NCI-H1092 (cell line): ENCODE results near the gene ASNSD1.
A peak's percentile ranks its signal among the peaks of the same experiment; 100 is the strongest.
"Not testable (repeated sequence)": the region's sequence is repeated elsewhere in the genome, so short reads cannot be mapped to it uniquely, and the experiment has no call there.

Source experiments
- DNase-seq: peaks from one replicate; lab custom pipeline; 2025; lab: John Stamatoyannopoulos, UW

ASNSD1 gene

DNA sequence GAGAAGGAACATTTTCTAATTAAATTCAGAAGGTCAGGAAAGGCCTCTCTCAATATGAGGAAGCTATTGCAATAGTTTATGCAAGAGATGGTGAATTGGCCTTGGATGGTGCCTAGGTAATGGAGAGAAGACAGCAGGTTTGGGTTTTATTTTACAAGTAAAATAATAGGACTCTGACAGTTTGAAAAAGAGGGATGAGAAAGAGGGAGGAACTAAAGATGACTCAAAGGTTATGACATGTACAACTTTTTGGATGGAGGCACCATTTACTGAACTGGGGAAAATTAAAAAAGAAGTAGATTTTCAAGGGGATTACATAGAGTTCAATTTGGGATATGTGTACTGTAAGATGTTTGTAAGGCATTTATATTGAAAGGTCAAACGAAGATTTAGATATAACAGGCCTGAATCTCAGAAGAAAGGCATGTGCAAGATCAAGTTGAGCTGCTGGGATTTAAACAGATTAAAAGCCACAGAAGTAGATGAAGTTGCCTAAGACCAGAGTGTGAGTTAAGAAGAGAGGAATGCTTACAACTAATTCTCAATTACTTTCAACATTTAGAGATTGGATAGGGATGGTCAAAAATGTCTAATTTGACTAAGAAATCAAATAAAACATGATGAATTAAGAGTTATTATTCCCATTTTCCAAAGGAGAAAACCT lies 12.3 kb upstream of the ASNSD1 start:
- DNase-seq, result no peak

DNA sequence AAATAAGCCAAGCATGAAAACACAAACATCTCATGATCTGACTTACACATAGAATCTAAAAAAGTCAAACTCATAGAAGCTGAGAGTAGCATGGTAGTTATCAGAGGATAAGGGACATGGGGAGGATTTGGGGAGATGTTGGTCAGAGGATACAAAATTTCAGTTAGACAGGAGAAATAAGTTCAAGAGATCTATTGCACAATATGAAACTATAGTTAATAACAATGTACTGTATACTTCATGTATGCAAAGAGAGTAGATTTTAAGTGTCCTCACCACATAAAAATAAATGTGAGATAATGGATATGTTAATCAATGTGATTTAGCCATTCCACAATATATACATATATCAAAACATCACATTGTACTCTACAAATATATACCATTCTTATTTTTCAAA lies 10.0 kb upstream of the ASNSD1 start:
- no peak for DNase-seq

DNA sequence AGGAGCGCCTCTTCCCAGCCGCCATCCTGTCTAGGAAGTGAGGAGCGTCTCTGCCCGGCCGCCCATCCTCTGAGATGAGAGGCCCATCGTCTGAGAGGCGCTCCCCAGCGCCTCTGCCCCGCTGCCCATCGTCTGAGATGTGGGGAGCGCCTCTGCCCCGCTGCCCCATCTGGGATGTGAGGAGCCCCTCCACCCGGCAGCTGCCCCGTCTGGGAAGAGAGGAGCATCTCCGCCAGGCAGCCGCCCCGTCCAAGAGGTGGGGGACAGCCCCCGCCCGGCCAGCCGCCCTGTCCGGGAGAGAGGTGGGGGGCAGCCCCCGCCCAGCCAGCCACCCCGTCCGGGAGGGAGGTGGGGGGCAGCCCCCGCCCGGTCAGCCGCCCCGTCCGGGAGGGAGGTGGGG lies 7.8 kb upstream of the ASNSD1 start:
- DNase-seq, result not testable (repeated sequence)

DNA sequence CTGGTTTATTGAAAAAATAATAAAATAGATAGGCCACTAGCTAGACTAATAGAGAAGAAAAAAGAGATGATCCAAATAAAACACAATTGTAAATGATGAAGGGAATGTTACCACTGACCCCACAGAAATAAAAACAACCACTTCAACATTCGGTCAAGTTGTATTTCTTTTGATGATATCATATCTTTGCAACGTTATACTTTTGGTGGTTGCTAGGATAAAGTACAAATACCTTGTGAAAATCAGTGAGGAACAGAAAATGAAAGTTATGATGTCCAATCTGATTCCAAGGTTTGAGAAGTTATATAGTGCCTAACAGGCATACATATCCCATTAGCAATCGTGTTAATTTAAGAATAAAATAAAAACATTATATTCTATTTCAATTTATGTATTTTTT lies 6.6 kb upstream of the ASNSD1 start:
- no peak for DNase-seq

DNA sequence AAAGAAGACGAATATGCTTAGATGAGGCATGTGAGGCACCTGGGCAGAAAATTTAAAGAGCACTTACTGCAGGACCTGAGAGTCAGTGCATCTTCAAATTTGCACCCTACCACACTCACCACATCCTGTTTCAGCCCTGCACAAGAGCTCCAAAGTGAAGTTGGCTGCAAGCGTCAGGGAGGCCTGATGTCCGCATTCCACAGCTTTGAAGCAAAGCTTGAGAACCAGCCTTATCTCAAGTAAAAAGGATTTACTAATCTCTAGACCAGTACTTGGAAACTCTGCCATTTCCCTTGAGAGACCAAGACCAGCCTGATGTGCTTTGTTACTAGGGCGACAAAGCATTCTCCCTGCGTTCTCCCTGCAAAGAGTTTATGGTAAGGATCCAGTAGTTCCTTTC lies 3.4 kb upstream of the ASNSD1 start:
- DNase-seq, result no peak

DNA sequence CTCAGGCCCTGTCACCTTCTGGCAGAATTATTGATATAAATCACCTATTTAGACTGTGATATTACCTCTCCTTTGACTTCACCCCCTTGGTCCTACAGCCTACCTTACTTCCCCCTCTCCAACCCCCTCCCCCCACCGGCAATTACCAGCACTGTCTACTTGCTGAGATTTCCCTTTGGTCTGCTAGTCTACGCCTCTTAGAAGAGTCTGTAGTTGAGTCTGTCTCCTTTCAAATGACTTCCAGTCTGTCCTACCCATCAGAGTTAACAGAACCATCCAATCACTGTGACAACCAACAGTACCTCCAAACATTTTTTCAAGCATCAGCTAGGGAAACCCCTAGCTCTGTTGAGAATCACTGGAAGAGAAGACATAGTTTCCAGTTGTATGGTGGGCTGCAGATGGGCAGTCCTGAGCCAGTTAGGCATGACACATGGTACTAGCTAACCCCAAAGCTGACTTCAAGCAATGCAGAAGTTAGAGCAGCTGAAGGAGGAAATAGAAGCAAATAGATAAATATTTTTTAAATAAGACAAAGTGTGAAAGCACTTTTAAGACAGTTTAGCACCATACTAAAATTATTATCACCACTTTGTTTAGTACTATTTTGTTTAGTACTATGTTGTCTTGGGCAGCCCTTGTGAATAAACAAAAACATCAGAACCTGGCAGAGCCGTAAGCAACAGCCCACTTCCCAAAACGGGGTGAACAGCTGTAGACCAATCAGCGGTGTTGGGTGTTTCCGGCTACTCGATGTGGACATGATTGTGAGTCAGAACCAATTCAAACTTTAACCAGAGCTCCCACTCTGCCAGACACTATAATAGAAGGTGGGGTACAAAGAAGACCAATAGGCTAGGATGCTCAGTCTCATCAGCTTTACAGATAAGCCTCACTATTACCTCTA lies 2.7 kb upstream of the ASNSD1 start:
- no peak for DNase-seq

DNA sequence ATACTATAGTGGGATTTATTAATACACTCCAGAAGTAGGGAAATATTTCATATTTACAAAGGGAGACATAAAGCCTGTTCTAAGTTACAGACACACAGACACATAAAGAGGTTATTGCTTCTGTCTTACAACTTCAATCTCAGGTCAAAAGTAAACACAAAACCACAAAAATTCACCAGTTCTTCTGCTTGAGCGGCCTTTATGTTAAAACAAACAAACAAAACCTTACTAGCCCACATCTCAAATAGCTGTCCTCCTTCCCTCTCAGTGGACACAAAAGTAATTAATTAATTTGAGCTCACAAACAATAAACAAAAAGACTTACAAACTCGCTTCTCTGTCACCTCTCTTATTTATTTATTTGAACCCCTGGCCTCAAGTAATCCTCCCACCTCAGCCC lies 1.5 kb upstream of the ASNSD1 start:
- no peak for DNase-seq

DNA sequence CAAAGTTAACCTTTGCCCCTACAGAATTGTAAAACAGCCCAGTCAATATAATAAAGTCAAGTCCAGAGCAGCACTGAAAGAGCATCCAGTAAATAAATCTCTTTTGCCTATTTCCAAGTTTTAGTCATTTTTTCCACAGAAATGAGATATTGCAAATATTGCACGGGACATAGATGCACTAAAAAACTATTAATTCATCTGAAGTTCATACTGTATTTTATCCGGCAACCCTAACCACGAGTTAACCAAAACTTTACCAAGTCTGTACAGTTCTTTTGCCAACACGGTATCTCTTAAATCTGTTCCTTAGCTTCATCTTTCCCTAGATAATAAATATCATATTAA lies 484 bp upstream of the ASNSD1 start:
- no peak for DNase-seq

DNA sequence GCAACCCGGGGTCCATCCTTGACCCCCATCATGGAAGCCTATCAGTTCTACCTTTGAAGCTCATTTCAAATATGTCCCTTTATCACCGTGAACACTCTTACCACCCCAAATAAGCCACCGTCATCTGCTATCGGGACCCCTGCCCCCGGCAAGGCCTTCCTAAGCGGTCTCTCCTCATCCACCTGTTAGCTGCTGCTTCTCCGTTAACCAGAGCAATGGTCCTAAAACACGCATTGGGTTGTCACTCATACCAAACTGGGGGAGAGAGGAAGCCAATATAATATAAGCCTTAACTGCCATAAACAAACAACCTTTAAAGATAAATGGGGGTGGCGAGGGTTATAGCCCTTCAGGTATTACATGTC lies 680 bp downstream of the ASNSD1 start:
- DNase-seq, result no peak

DNA sequence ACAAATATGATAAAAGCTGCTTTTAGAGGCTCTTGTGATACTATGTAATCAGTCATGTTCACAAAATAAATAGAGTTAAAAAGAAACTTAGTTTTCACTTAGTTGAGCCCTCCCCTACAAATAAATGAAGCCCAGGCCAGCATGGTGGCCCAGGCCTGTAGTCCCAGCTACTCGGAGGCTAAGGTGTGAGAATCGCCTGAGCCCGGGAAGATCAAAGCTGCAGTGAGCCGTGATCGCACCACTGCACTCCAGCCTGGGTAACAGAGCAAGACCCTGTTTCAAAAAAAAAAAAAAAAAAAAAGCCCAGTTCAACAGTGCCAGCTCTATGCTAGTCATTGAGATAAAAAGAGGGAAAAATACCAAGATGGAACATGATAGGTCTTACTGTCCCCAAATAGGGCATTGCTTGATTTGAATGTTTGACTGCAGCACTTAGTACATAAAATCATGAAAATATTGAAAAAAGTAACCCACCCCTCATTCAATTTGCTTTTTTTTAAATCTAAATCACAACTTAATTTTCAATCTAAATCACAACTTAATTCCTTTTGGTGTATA lies 1.5 kb downstream of the ASNSD1 start:
- DNase-seq, result no peak

DNA sequence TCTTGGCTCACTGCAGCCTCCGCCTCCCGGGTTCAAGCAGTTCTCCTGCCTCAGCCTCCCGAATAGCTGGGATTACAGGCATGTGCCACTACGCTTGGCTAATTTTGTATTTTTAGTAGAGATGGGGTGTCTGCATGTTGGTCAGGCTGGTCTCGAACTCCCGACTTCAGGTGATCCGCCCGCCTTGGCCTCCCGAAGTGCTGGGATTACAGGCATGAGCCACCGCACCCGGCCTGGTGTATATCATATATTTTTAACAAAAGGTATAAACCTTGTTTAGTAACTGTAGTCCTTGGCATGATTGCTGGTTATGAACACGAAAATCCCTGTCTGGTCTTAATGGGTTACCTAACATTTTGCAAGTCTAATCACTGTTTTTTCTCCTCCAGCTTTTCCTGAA lies 2.1 kb downstream of the ASNSD1 start:
- DNase-seq, result not testable (repeated sequence)

DNA sequence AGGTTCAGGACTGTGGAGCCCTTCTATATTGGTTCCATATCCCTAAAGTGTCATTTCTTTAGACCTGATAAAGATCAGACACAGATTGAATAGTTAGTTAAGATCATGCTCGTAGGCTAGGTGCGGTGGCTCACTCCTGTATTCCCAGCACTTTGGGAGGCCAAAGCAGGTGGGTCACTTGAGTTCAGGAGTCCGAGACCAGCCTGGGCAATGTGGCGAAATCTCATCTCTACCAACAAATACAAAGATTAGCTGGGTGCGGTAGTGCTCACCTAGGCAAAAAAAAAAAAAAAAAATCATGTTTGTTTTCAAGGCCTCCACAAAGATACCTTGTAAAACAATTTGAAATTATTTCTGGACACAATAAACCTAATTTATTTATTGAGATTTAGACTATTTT lies 8.7 kb downstream of the ASNSD1 start:
- DNase-seq, result no peak

DNA sequence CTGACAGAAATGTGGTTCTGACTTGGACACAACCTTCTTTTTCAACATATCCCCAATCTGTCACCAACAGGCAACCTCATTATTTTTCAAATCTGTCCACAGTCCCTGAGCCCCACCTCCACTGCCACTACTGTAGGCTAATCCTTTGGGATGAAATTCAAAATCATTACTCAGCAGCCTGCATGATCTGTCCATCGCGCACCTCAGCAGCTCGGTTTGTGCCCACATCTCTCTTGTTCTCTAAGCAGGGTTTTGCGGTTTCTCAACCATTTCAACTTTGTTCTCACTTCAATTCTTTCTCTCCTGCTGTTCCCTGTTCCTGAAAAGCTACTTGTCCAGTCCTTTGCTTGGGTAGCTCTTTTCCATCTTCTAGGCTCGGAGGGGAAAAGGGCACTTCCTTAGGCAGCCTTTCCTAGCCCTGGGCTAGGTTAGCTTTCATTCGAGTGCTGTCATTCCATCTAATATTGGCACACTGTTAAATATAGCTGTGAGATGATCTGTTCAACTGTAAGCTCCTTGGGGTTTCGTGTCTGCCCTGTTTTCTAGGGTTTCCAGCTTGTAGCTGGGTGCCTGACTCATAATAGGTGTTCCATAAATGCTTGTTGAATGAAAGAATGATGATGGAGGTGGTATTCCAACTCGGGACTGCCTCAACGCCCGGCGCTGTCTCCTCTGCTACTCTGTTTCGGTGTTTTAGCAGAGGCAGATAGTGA lies 12.6 kb downstream of the ASNSD1 start:
- DNase-seq, result no peak

DNA sequence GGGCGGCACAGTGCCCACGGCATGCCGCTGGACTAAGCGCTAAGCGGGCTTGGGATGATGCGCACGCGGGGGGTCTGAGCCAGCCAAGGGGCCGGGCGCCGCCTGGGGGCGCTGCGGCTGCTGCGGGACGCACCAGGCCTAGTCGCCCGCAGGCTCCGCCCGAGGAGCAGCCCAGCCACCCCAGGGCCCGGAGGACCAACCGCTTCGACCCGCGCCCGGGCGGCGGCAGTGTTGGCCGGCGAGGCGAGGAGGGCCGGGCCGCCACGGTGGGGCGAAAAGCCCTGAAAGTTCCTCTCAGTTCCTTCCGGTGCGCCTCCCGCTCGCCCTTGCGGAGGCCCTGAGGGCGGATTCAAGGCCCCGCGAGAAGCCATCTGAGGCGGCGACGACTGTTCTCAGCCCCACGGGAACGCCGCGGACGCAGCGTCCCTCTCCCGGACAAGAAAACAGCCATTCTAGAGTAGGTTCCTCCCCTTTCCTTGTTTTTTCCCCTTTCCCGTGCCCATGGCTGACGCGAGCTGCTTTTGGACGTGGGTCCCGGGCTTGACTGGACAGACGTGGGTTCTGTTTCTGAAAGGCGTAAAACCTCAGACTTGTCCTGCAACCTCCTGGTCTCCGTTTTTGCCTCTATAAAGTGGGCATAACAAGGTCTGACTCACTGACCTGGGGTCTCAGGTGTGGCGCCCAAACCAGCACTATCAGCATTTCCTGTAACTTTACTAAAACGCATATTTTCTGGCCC lies 13.3 kb downstream of the ASNSD1 start, which contains the start of gene ANKAR:
TSS of gene ANKAR (plus strand) at position 297 of the 739 bp plus-strand sequence. CDS start 1,821 bp downstream, outside the sequence.
- peak; percentile 11 for DNase-seq

DNA sequence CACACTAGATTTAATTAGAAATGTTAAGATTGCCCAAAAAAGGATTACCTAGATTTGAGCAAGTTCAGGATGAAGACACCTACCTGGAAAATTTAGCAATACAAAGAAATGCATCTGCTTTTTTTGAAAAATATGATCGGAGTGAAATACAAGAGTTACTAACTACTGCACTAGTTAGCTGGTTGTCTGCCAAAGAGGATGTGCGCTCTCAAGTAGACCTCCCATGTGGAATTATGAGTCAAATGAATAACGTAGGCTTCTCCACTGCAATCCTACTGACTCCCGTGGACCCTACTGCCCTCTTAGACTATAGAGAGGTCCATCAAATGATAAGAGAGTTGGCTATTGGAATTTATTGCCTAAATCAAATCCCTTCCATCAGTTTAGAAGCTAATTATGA lies 15.2 kb downstream of the ASNSD1 start:
- no peak for DNase-seq

DNA sequence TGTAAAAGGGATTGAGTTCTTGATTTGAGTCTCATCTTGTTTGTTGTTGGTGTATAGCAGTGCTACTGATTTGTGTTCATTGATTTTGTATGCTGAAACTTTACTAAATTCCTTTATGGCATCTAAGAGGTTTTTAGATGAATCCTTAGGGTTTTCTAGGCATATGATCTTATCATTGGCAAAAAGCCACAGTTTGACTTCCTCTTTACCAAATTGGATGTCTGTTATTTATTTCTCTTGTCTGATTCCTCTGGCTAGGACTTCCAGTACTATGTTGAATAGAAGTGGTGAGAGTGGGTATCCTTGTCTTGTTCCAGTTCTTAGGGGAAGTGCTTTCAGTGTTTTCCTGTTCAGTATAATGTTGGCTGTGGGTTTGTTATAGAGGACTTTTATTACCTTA lies 18.0 kb downstream of the ASNSD1 start:
- no peak for DNase-seq

DNA sequence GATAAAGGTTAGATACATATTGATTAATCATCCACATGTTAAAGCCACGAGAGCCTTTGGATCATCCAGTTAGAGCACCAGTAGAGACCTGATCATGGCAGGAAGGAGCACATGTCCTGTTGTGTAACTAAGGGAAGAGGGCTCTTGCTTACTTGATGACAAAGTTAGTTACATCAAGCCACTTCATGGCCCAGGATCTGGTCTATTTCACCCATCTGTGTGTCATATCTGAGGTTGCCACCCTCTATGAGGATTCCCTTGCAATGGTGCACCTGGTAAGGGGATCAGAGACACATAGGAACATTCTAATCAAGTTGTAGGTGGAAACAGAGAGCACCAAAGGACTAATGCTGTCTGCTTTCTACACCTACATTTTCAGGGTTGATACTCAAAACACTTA lies 19.9 kb downstream of the ASNSD1 start:
- DNase-seq, result no peak

DNA sequence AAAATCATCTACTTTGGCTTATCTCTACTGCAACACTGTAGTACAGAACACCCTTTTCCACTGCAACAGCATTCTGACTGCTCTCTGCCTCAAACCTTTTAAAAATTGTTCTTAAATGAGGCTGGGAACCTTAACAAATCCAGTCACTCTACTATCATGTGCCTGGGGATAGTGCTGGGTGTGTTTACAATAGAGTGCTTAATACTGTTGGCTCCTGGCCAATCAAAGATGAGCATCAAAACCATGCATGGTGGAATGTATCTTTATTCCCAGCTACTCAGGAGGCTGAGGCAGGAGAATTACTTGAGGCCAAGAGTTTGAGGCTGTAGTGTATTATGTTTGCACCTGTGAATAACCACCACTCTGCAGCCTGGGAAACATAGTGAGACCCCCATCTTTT lies 20.6 kb downstream of the ASNSD1 start:
- no peak for DNase-seq

DNA sequence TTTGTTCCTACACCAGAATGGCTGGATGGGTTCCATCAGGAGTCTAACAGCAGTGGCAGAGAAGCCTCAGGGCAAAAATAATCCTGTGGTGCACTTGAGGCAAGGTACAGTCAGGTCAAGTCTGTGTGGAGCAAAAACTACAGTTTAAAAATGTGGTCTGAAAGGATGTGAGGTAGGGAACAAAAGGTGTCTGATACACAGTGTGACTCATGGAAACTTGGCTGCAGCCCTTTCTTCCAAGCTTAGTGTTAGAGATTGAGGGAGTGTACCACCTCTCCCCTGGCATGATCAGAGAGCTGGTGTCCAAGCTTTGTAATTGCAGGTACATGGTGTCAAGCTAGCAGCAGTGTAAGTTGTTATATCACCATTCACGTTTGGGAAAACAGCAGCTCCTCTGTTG lies 22.1 kb downstream of the ASNSD1 start:
- DNase-seq, result no peak

DNA sequence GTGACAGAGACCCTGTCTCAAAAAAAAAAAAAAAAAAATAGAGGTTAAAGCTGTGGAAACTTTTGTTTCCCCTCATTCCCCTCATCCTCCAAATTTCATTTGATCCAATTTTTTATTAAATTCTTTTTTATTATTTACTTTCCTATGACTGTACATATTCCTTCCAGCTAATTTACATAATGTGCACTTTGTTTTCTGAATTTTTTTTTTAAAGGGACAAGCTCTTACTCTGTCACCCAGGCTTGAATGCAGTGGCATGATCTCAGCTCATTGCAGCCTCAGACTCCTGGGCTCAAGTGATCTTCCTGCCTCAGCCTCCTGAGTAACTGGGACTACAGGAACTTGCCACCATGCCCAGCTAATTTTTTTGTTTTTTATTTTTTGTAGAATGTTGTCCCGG lies 23.6 kb downstream of the ASNSD1 start:
- no peak for DNase-seq

DNA sequence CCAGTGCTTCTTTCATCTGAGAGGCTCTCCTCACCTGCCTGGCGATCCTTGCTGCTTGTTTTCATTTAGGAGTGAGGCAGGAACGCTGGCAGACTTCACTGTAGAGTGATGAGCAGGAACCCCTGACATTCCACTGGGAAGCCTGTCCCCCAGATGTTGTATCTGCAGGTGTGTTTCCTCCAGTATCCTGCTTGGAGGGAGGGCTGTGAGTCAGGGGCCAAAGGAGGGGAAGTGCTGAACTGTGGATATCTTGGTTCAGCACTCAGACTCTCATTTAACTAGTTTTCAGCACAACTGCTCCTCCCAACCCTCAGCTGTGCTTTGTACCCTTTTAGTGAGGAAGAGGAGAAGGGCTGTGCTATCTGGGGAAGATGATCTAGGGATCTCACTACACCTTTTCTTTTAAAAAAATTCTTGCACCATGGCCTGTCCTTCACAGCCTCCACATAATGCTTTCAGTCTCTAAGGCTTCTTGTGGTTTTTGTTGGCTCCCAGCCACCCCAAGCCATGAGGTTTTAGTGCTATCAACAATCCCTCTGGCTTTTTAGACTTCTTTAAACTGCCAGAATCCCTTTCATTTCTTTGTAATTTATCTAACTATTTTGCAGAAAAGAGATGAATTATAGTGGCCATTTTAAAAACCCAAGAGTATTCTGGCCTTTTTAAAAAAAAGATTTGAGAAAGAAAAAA lies 24.4 kb downstream of the ASNSD1 start:
- DNase-seq, result no peak
